OCI-M2 (cell line): ENCODE data around the gene TPSB2.
"Not testable (repeated sequence)": the region's sequence is repeated elsewhere in the genome, so short reads cannot be mapped to it uniquely, and the experiment has no call there.

ENCODE experiments used
- DNase-seq: peaks from one replicate; lab custom pipeline; 2025; ENCODE audit not compliant: unreplicated experiment; lab: John Stamatoyannopoulos, UW

Gene TPSB2

DNA sequence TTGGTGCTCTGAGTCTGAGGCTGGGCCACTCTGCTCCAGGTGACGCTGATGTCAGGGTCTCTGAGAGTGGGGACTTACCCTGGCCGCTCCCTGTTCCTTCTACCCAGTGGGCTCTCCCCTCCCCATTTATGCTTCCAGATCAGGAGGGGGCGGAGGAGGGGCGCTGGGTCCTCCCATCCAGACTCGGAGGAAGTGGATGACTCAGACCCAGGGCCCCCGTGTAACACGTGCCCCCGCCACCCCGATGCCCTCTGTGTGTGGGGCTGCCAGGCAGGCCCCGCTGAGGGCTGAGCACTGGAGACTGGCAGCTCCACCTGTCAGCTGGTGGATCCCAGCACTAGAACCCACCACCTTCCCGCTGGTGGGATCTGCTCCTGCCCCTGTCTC is at the start of gene TPSB2:
TSS of gene TPSB2 (minus strand) at position 101 of the 387 bp plus-strand sequence. CDS start 233 bp downstream, outside the sequence.
- not testable (repeated sequence) for DNase-seq

- no peak for DNase-seq
Measured at GRCh38 chr16:1279081-1279944, 49.3 kb upstream of the TPSB2 start.

DNA sequence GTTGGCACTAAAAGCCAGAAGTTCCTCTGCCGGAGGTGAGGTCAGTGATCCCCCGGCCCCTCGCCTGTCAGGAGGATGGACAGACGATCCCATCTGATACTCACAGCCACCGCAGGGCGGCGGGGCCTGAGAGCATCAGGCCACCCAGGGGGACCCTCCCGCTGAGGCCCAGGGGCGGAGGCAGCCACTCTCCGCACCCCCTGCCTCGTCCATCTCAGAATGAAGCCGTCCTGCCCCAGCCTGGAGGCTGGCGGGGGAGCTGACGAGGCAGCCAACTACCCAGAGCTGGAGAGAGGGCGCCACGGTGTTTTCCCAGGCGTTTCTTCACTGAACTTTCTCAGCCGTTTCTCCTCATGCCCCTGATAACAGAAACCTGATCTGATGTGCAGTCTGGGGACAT is 48.5 kb upstream of the TPSB2 start:
- no peak for DNase-seq

DNA sequence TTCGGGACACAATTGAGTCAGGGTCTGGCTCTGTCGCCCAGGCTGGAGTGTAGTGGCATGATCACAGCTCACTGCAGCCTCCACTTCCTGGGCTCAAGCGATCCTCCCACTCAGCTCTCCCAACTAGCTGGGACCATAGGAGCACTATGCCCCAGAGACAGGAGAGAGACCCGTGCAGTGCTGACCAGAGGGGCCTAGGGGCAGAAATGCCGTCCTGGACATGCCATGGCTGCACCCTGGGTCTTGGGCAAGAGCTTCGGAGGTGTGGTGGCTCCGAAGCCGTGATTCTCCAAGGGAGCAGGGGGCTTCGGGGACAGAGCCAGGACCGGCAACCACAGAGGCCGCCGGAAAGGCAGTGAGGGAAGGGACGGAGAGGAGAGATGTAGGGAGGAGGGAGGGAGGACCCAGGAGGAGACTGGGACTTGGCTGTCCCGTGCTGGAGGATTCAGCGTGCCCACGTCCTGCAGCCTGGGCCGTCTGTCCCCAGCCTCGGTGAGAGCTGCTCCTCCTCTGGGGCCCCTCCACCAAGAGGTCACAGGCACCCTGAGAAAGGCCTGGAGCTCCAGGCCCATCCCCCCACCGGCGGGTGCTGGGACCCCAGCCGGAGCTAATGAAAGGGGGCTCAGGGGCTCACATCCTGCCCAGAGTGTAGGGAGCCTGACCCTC is 47.8 kb upstream of the TPSB2 start:
- DNase-seq, result no peak

DNA sequence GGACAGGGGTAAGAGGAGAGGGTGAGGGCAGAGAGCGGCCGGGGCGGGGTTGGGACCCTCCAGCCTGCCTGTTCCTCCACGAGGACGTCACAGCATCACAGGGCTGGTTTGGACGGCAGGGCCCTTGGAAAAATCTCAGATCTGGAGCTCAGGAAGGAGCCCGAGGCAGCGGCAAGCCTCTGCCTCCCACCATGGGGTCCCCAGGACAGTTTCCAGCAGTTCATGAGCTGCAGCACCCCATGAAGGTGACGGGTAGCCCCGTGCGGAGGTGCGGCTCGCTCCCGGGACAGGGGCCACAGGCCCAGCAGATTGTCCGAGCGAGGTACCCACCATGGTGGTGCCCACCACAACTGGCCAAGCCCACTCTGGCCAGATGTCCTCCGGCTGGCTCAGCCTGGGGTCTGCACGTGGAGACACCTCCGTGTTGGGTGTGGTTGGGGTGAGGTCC is 47.2 kb upstream of the TPSB2 start:
- no peak for DNase-seq

DNA sequence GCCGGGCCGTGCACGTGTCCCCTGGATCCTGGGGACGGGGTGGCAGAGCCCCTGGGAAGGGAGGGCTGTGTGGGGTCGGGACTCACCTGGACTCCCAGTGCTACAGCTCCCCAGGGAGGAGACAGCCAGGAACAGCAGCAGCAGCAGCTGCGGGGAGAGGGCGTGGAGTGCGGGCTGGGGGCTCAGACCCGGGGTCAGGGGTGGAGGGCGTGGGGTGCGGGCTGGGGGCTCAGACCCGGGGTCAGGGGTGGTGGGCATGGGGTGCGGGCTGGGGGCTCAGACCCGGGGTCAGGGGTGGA is 46.5 kb upstream of the TPSB2 start:
- no peak for DNase-seq

- DNase-seq, result no peak
Measured at GRCh38 chr16:1275791-1276579, 46.0 kb upstream of the TPSB2 start.

- no peak for DNase-seq
Measured at GRCh38 chr16:1274767-1275166, 44.8 kb upstream of the TPSB2 start.

- DNase-seq, result no peak
Measured at GRCh38 chr16:1273816-1274215, 43.8 kb upstream of the TPSB2 start.

- no peak for DNase-seq
Measured at GRCh38 chr16:1272453-1273198, 42.6 kb upstream of the TPSB2 start.

- DNase-seq, result not testable (repeated sequence)
Measured at GRCh38 chr16:1271724-1272413, 41.9 kb upstream of the TPSB2 start.

DNA sequence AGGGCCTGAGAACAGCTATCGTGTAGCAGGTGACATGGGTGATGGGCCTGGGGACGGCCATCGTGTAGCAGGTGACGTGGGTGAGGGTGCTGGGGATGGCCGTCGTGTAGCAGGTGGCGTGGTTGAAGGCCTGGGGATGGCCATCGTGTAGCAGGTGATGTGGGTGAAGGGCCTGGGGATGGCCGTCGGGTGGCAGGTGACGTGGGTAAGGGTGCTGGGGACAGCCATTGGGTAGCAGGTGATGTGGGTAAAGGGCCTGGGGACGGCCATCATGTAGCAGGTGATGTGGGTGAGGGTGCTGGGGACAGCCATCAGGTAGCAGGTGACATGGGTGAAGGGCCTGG is 41.4 kb upstream of the TPSB2 start:
- DNase-seq, result no peak

DNA sequence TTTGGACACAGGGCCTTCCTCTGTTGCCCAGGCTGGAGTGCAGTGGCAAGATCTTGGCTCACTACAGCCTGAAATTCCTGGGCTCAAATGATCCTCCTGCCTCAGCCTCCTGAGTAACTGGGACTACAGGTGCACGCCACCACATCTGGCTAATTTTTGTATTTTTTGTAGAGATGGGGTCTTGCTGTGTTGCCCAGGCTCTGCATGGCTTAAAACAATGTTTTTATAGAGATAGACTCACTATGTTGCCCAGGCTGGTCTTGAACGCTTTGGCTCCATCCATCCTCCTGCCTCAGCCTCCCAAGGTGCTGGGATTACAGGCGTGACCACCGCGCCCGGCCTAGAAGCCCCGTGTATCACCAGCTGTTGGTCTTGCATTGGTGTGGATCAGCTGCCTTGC is 39.4 kb upstream of the TPSB2 start:
- DNase-seq, result not testable (repeated sequence)

DNA sequence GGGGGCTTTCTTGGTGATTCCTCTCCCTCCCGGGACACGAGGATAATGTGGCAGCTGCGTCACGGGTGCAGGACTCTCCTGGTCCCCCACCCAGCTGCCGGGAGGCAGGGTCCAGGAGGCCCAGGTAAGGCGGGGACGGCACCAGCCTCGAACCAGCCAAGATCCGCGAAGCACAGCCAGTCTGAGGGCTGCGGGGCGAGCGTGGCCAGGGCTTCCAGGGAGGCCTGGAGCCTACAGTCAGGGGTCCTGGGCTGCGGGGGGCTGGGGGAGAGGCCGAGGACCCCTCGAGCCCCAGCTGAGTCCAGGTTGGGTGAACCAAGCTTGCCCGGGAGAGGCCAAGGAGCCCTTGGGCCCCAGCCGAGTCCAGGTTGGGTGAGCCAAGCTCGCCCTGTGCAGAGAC is 35.8 kb upstream of the TPSB2 start:
- no peak for DNase-seq

GRCh38 chr16:1265090-1265630 is 35.2 kb upstream of the TPSB2 start:
- no peak for DNase-seq

DNA sequence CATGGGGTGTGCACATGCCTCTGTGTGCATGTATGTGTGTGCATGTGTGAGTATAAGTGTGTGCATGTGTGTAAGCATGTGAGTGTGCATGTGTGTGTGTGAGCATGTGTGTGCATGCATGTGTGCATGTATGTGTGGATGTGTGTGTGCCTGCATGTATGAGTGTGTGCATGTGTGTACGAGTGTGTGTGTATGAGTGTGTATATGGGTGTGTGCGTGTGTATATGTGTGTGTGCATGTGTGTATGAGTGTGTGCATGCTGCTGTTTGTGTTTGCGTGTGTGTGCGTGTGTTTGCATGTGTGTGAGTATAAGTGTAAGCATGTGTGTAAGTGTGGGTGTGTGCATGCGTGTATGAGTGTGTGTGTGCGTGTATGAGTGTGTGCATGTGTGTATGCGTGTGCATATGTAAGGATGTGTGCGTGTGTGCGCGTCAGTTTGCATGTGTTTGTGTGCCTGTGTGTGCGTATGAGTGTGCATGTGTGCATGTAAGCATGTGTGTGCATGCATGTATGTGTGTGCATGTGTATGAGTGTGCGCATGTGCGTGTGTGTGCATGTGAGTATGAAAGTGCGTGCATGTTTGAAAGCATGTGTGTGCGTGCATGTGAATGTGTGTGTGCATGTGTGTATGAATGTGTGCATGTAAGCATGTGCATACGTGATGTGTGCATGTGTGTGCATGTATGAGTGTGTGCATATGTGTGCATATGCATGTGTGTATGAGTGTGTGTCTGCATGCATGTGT is 34.5 kb upstream of the TPSB2 start:
- no peak for DNase-seq

- no peak for DNase-seq
Measured at GRCh38 chr16:1263591-1264344, 33.8 kb upstream of the TPSB2 start.

DNA sequence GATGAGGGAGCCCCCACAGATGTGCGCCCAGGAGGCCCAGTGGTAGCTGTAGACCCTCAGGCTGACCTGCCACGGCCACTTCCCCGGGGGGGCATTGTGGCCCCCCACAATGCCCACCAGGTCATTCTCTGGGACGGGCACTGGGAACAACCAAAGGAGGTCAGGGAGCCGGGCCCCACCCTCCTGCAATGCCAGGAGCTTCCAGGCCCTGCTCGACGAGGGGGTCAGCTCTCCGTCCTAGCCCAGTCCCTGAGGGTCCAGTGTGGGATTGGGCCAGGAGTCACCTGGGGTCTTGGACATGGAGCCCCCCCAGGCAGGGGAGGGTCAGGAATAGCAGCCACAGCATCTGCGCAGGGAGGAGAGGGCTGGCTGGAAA is 32.9 kb upstream of the TPSB2 start:
- DNase-seq, result no peak
